Activated CD8-positive, alpha-beta memory T cell treated with anti-CD3 and anti-CD28 coated beads, Interleukin-2, amount 10 ng/mL, durations not matched to agents 7 days and 5 days (primary cell): Measurements from ENCODE around the gene ZMYND8. TPM values are rescaled to one million over a fixed set of nuclear protein-coding genes. Genes with fewer than 3 reads are reported as not detected.

Source experiments
- ATAC-seq: fragments of 150-1000 bp; cut with Tn5 transposase; one replicate; pipeline ENCODE4 v1.10.0; 2021; ENCODE audit warnings: moderate library complexity
- CTCF ChIA-PET: fragments of 350-600 bp; sonication (Branson Sonifier 250); formaldehyde crosslinking; loops from one replicate; lab custom pipeline; 2021; ENCODE audit warnings: antibody characterized with exemption; lab: Charles Lee
- DNase-seq: peaks from one replicate; pipeline ENCODE4 v3.0.0-alpha.2; 2020
- H3K27ac Mint-ChIP-seq: one replicate; pipeline ENCODE4 v1.8.0; 2021; ENCODE audit warnings: mild to moderate bottlenecking, mixed read lengths
- H3K27me3 Mint-ChIP-seq: one replicate; pipeline ENCODE4 v1.8.0; 2021; ENCODE audit warnings: mixed read lengths
- H3K36me3 Mint-ChIP-seq: one replicate; pipeline ENCODE4 v1.8.0; 2021; ENCODE audit warnings: mild to moderate bottlenecking, mixed read lengths
- H3K4me1 Mint-ChIP-seq: one replicate; pipeline ENCODE4 v1.8.0; 2021; ENCODE audit warnings: mixed read lengths
- H3K4me3 Mint-ChIP-seq: one replicate; pipeline ENCODE4 v1.8.0; 2021; ENCODE audit warnings: mild to moderate bottlenecking, moderate library complexity, mixed read lengths
- H3K9me3 Mint-ChIP-seq: one replicate; pipeline ENCODE4 v1.8.0; 2022; ENCODE audit warnings: low read depth, mixed read lengths
- total RNA-seq, 2 experiments: library from RNA; stranded (reverse); gene quantifications; one replicate each; pipeline ENCODE4 v1.2.3, GENCODE V29; 2021

The ZMYND8 gene
- total RNA-seq, 2 experiments from 2014 or later = 39.4 to 45.2 TPM

- no peak overlapping the region for H3K4me3 Mint-ChIP-seq
- peaks cover 31% of the 10 kb centered on the region for H3K36me3 Mint-ChIP-seq
- H3K4me1 Mint-ChIP-seq = peaks cover 32% of the 10 kb centered on the region
- DNase-seq = no peak
- ATAC-seq = no peak
- H3K27me3 Mint-ChIP-seq = no peaks in the 10 kb centered on the region
- CTCF ChIA-PET = interaction anchor here (1.4 to 3.6 kb wide), 4 partner anchors 20 to 75 kb away, joined by 5 to 28 read pairs (median 10); no protein-coding TSS in a partner anchor
- H3K27ac Mint-ChIP-seq = no peak overlapping the region
- no peaks in the 10 kb centered on the region for H3K9me3 Mint-ChIP-seq
These were observed 7.9 kb downstream of the ZMYND8 start for GRCh38 chr20:47348539-47349142.

GRCh38 chr20:47347661-47348435, 8.7 kb downstream of the ZMYND8 start:
- DNase-seq (no peak), ATAC-seq (no peak)

GRCh38 chr20:47346172-47346571, 10.3 kb downstream of the ZMYND8 start:
- H3K27ac Mint-ChIP-seq = no peak overlapping the region
- H3K36me3 Mint-ChIP-seq = peaks cover 31% of the 10 kb centered on the region
- DNase-seq = no peak
- no peaks in the 10 kb centered on the region for H3K27me3 Mint-ChIP-seq
- CTCF ChIA-PET = no interaction called here
- H3K9me3 Mint-ChIP-seq = no peaks in the 10 kb centered on the region
- H3K4me3 Mint-ChIP-seq = no peak overlapping the region
- H3K4me1 Mint-ChIP-seq = peaks cover 13% of the 10 kb centered on the region
- ATAC-seq = no peak

More at GRCh38 chr20:47347661-47348435, 8.7 kb downstream of the ZMYND8 start:
- Mint-ChIP-seq H3K36me3 (peaks cover 33% of the 10 kb centered on the region), H3K4me3 (no peak overlapping the region), H3K27ac (no peak overlapping the region), H3K4me1 (peaks cover 26% of the 10 kb centered on the region), H3K9me3 (no peaks in the 10 kb centered on the region), H3K27me3 (no peaks in the 10 kb centered on the region)
- CTCF ChIA-PET = interaction anchor here (0.8 to 3.2 kb wide), 5 partner anchors 9 to 74 kb away, joined by 3 to 12 read pairs (median 5); no protein-coding TSS in a partner anchor

- Mint-ChIP-seq H3K27me3 (no peaks in the 10 kb centered on the region), H3K36me3 (peaks cover 31% of the 10 kb centered on the region), H3K9me3 (no peaks in the 10 kb centered on the region), H3K4me3 (no peak overlapping the region), H3K4me1 (peaks cover 13% of the 10 kb centered on the region), H3K27ac (no peak overlapping the region)
- ATAC-seq = no peak
- DNase-seq = no peak
- CTCF ChIA-PET = interaction anchor here (0.7 to 1.1 kb wide), 3 partner anchors 10 to 72 kb away, joined by 3 read pairs; no protein-coding TSS in a partner anchor
These were observed 11.3 kb downstream of the ZMYND8 start for GRCh38 chr20:47345214-47345613.

- Mint-ChIP-seq H3K9me3 (no peaks in the 10 kb centered on the region), H3K4me1 (peaks cover 13% of the 10 kb centered on the region), H3K27me3 (no peaks in the 10 kb centered on the region), H3K36me3 (peaks cover 36% of the 10 kb centered on the region), H3K27ac (no peak overlapping the region), H3K4me3 (no peak overlapping the region)
- ATAC-seq (no peak), DNase-seq (no peak)
- CTCF ChIA-PET = interaction anchor here (1.2 kb wide), 1 partner anchor 41 kb away, joined by 3 read pairs; no protein-coding TSS in a partner anchor
These were observed 13.5 kb downstream of the ZMYND8 start for GRCh38 chr20:47343007-47343472.

- DNase-seq (no peak), ATAC-seq (no peak)
- Mint-ChIP-seq H3K9me3 (no peaks in the 10 kb centered on the region), H3K4me1 (peaks cover 11% of the 10 kb centered on the region), H3K36me3 (peaks cover 18% of the 10 kb centered on the region), H3K27me3 (no peaks in the 10 kb centered on the region), H3K27ac (no peak overlapping the region), H3K4me3 (no peak overlapping the region)
- CTCF ChIA-PET = interaction anchor here (1.3 kb wide), 1 partner anchor 46 kb away, joined by 4 read pairs; no protein-coding TSS in a partner anchor
These were observed 18.3 kb downstream of the ZMYND8 start for GRCh38 chr20:47338131-47338628.

- Mint-ChIP-seq H3K27ac (no peak overlapping the region), H3K4me1 (peaks cover 17% of the 10 kb centered on the region), H3K9me3 (no peaks in the 10 kb centered on the region), H3K36me3 (peaks cover 18% of the 10 kb centered on the region), H3K4me3 (no peak overlapping the region), H3K27me3 (no peaks in the 10 kb centered on the region)
- ATAC-seq = no peak
- CTCF ChIA-PET = interaction anchor here (1.3 kb wide), 1 partner anchor 47 kb away, joined by 4 read pairs; no protein-coding TSS in a partner anchor
- DNase-seq = no peak
These were observed 19.1 kb downstream of the ZMYND8 start for GRCh38 chr20:47337413-47337812.

- Mint-ChIP-seq H3K4me1 (peaks cover 26% of the 10 kb centered on the region), H3K27me3 (no peaks in the 10 kb centered on the region), H3K9me3 (no peaks in the 10 kb centered on the region), H3K36me3 (peaks cover 26% of the 10 kb centered on the region), H3K4me3 (no peak overlapping the region), H3K27ac (no peak overlapping the region)
- CTCF ChIA-PET = interaction anchor here (1.3 kb wide), 1 partner anchor 48 kb away, joined by 3 read pairs; no protein-coding TSS in a partner anchor
- ATAC-seq (no peak), DNase-seq (no peak)
These were observed 20.3 kb downstream of the ZMYND8 start for GRCh38 chr20:47336129-47336754.

GRCh38 chr20:47335251-47336128, 21.0 kb downstream of the ZMYND8 start:
- Mint-ChIP-seq H3K4me1 (peaks cover 32% of the 10 kb centered on the region), H3K9me3 (no peaks in the 10 kb centered on the region), H3K4me3 (no peak overlapping the region), H3K36me3 (peaks cover 31% of the 10 kb centered on the region), H3K27me3 (no peaks in the 10 kb centered on the region), H3K27ac (no peak overlapping the region)
- no peak for ATAC-seq
- no peak for DNase-seq
- CTCF ChIA-PET = interaction anchor here (1.3 kb wide), 1 partner anchor 48 kb away, joined by 3 read pairs; no protein-coding TSS in a partner anchor

- CTCF ChIA-PET = interaction anchor here (1.2 kb wide), 1 partner anchor 19 kb away, joined by 3 read pairs; no protein-coding TSS in a partner anchor
- Mint-ChIP-seq H3K9me3 (no peaks in the 10 kb centered on the region), H3K36me3 (peaks cover 31% of the 10 kb centered on the region), H3K4me1 (peaks cover 32% of the 10 kb centered on the region), H3K4me3 (no peak overlapping the region), H3K27ac (peak overlapping the region; percentile 2), H3K27me3 (no peaks in the 10 kb centered on the region)
- DNase-seq (no peak), ATAC-seq (peak; percentile 64)
These were observed 22.4 kb downstream of the ZMYND8 start for GRCh38 chr20:47334022-47334551.

GRCh38 chr20:47332381-47333206, 23.9 kb downstream of the ZMYND8 start:
- Mint-ChIP-seq H3K4me3 (no peak overlapping the region), H3K4me1 (peaks cover 32% of the 10 kb centered on the region), H3K27ac (no peak overlapping the region), H3K27me3 (no peaks in the 10 kb centered on the region), H3K36me3 (peaks cover 38% of the 10 kb centered on the region), H3K9me3 (no peaks in the 10 kb centered on the region)
- DNase-seq (no peak), ATAC-seq (no peak)
- CTCF ChIA-PET = interaction anchor here (0.7 kb wide), 1 partner anchor 51 kb away, joined by 3 read pairs; no protein-coding TSS in a partner anchor
